Activated CD8-positive, alpha-beta T cell treated with anti-CD3 and anti-CD28 coated beads for 36 hours (primary cell): ENCODE results near the gene ATXN7L1. TPM values are rescaled to one million over a fixed set of nuclear protein-coding genes. Genes with fewer than 3 reads are reported as not detected.

ENCODE experiments used
- ATAC-seq: fragments of 200-7000 bp; cut with Tn5 transposase; one replicate; pipeline ENCODE4 v1.10.0; 2021; ENCODE audit warnings: mild to moderate bottlenecking, moderate library complexity
- CTCF ChIA-PET: fragments of 350-600 bp; sonication (Branson Sonifier 250); formaldehyde crosslinking; loops from one replicate; lab custom pipeline; 2021; ENCODE audit warnings: antibody characterized with exemption; lab: Charles Lee
- POLR2A ChIA-PET: fragments of 350-600 bp; sonication (Branson Sonifier 250); formaldehyde crosslinking; loops from one replicate; lab custom pipeline; 2021; ENCODE audit warnings: antibody characterized with exemption; lab: Charles Lee
- DNase-seq: peaks from one replicate; pipeline ENCODE4 v3.0.0-alpha.2; 2020
- H3K27ac Mint-ChIP-seq: one replicate; pipeline ENCODE4 v1.8.0; 2021; ENCODE audit warnings: mild to moderate bottlenecking, mixed read lengths
- H3K27me3 Mint-ChIP-seq: one replicate; pipeline ENCODE4 v1.8.0; 2021; ENCODE audit warnings: mixed read lengths
- H3K36me3 Mint-ChIP-seq: one replicate; pipeline ENCODE4 v1.8.0; 2021; ENCODE audit warnings: low read depth, mixed read lengths
- H3K4me1 Mint-ChIP-seq: one replicate; pipeline ENCODE4 v1.8.0; 2021; ENCODE audit warnings: low read depth, mixed read lengths
- H3K4me3 Mint-ChIP-seq: one replicate; pipeline ENCODE4 v1.8.0; 2021; ENCODE audit warnings: mild to moderate bottlenecking, moderate library complexity, mixed read lengths
- H3K9me3 Mint-ChIP-seq: one replicate; pipeline ENCODE4 v1.8.0; 2021; ENCODE audit warnings: mixed read lengths
- CTCF ChIP-seq: fragments of 200-600 bp; IDR thresholded peaks from one replicate; pipeline ENCODE4 v1.8.0; 2022; ENCODE audit warnings: antibody characterized with exemption, mild to moderate bottlenecking
- intact Hi-C: fragments of 100-400 bp; cut with micrococcal nuclease; formaldehyde crosslinking; loops from one replicate; pipeline ENCODE4 v1.10.0; 2022
- total RNA-seq, 2 experiments: library from RNA; stranded (reverse); gene quantifications; one replicate each; pipeline ENCODE4 v1.2.3, GENCODE V29; 2021

Gene ATXN7L1
- total RNA-seq, 2 experiments from 2014 or later, result 4.8 to 5.3 TPM

GRCh38 chr7:105644937-105645336 lies 231.5 kb downstream of the ATXN7L1 start:
- H3K36me3 Mint-ChIP-seq, result peaks cover 4% of the 10 kb centered on the region
- ChIA-PET POLR2A (no interaction called here), CTCF (no interaction called here)
- no peaks in the 10 kb centered on the region for H3K27me3 Mint-ChIP-seq
- intact Hi-C loops, result no loop called here
- TF ChIP-seq CTCF, result no peak
- DNase-seq, result no peak
- no peaks in the 10 kb centered on the region for H3K9me3 Mint-ChIP-seq
- ATAC-seq, result no peak
- H3K27ac Mint-ChIP-seq, result no peak overlapping the region
- H3K4me1 Mint-ChIP-seq, result peaks cover 5% of the 10 kb centered on the region
- no peak overlapping the region for H3K4me3 Mint-ChIP-seq

- intact Hi-C loops, result no loop called here
- no peak for DNase-seq
- CTCF ChIA-PET, result interaction anchor here (0.9 to 1.2 kb wide), 3 partner anchors 8 to 366 kb away, joined by 3 to 4 read pairs (median 3); no protein-coding TSS in a partner anchor
- ATAC-seq, result no peak
- no peaks in the 10 kb centered on the region for H3K27me3 Mint-ChIP-seq
- peaks cover 4% of the 10 kb centered on the region for H3K36me3 Mint-ChIP-seq
- H3K27ac Mint-ChIP-seq, result no peak overlapping the region
- POLR2A ChIA-PET, result interaction anchor here (0.6 kb wide), 1 partner anchor 413 kb away, joined by 3 read pairs; no protein-coding TSS in a partner anchor
- H3K4me3 Mint-ChIP-seq, result no peak overlapping the region
- no peaks in the 10 kb centered on the region for H3K4me1 Mint-ChIP-seq
- H3K9me3 Mint-ChIP-seq, result no peaks in the 10 kb centered on the region
- TF ChIP-seq CTCF, result no peak
Observed at GRCh38 chr7:105643851-105644250, 232.5 kb downstream of the ATXN7L1 start.

DNA sequence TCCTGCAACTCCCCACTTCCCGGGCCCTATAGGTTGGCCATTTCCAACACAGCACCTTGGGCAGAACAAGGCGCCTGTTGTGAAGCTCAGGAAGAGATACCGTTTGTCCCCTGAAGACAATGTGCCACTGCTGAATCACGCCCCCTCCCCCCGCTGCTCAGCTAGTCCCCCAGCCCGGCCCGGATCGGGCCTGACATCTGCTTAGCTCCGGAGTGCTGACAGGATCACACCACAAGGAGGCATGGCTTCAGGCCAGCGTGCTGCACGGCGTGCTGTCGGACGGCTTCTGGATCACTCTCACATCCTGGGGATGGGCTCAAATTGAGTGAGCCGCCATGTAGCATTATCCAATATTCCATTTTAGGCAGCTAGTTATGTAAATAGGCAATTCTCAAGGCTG lies 233.0 kb downstream of the ATXN7L1 start:
- ATAC-seq, result no peak
- no peaks in the 10 kb centered on the region for H3K9me3 Mint-ChIP-seq
- H3K4me3 Mint-ChIP-seq, result no peak overlapping the region
- H3K4me1 Mint-ChIP-seq, result no peaks in the 10 kb centered on the region
- POLR2A ChIA-PET, result interaction anchor here (0.6 kb wide), 1 partner anchor 413 kb away, joined by 3 read pairs; no protein-coding TSS in a partner anchor
- no peak overlapping the region for H3K27ac Mint-ChIP-seq
- no peaks in the 10 kb centered on the region for H3K27me3 Mint-ChIP-seq
- intact Hi-C loops, result no loop called here
- CTCF ChIA-PET, result interaction anchor here (0.9 to 1.2 kb wide), 3 partner anchors 9 to 366 kb away, joined by 3 to 4 read pairs (median 3); no protein-coding TSS in a partner anchor
- DNase-seq, result no peak
- H3K36me3 Mint-ChIP-seq, result peaks cover 4% of the 10 kb centered on the region
- TF ChIP-seq CTCF, result no peak

GRCh38 chr7:105642264-105642663 lies 234.1 kb downstream of the ATXN7L1 start:
- no peak overlapping the region for H3K27ac Mint-ChIP-seq
- ChIA-PET CTCF (interaction anchor here (1.5 to 1.8 kb wide), 2 partner anchors 15 to 22 kb away, joined by 5 to 9 read pairs; no protein-coding TSS in a partner anchor), POLR2A (no interaction called here)
- no peak for TF ChIP-seq CTCF
- H3K4me1 Mint-ChIP-seq, result no peaks in the 10 kb centered on the region
- H3K27me3 Mint-ChIP-seq, result no peaks in the 10 kb centered on the region
- H3K9me3 Mint-ChIP-seq, result no peaks in the 10 kb centered on the region
- no peak overlapping the region for H3K4me3 Mint-ChIP-seq
- ATAC-seq (no peak), DNase-seq (no peak)
- peaks cover 4% of the 10 kb centered on the region for H3K36me3 Mint-ChIP-seq
- intact Hi-C loops, result no loop called here

DNA sequence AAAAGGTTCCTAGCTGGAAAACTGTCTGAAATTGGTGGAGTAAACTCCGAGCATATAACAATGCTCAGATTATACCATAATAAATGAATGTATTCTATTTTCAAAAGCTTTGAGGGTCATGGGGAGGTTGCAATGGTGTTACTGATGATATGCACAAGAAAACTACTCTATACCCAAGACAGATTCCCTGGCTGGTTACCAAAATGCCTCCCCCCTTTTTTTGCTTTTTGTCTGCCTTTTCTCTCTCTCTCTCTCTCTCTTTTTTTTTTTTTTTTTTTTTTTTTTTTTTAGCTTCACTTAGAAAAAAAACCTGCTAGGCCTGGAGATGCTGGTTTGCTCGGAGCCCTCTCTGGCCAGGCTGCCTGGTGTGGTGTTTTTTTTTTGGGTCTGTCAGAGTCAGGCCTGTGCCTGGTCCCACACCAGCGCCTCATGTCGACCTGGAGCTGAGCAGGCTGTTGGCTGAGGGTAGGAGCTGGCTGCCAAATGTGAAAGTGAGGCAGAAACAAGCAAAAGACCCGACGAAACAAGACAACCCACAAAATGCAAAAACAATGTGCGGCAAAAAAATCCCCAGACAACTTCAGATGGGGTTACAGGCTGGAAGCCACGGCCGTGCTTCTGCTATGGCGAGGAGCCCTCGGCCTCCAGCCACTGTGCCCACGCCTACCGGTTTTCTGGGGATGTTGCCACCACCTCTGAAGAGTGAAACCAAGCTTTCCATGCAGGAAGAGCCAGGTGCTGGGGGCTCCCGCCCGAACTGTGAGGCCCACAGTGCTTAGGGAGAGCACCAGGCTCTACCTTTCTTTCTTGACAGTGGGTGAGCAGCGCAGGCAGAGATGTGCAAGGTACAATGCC lies 235.2 kb downstream of the ATXN7L1 start:
- POLR2A ChIA-PET, result interaction anchor here (0.5 kb wide), 1 partner anchor 291 kb away, joined by 4 read pairs; no protein-coding TSS in a partner anchor
- no peak for ATAC-seq
- no peaks in the 10 kb centered on the region for H3K27me3 Mint-ChIP-seq
- no peak overlapping the region for H3K4me3 Mint-ChIP-seq
- intact Hi-C loops, result no loop called here
- H3K36me3 Mint-ChIP-seq, result peaks cover 4% of the 10 kb centered on the region
- TF ChIP-seq CTCF, result no peak
- CTCF ChIA-PET, result interaction anchor here (1.5 to 1.8 kb wide), 2 partner anchors 16 to 24 kb away, joined by 5 to 9 read pairs; no protein-coding TSS in a partner anchor
- DNase-seq, result no peak
- H3K4me1 Mint-ChIP-seq, result no peaks in the 10 kb centered on the region
- H3K9me3 Mint-ChIP-seq, result no peaks in the 10 kb centered on the region
- H3K27ac Mint-ChIP-seq, result peak overlapping the region; percentile 38
